ENCODE data around the gene TBX1.

The TBX1 gene

DNA sequence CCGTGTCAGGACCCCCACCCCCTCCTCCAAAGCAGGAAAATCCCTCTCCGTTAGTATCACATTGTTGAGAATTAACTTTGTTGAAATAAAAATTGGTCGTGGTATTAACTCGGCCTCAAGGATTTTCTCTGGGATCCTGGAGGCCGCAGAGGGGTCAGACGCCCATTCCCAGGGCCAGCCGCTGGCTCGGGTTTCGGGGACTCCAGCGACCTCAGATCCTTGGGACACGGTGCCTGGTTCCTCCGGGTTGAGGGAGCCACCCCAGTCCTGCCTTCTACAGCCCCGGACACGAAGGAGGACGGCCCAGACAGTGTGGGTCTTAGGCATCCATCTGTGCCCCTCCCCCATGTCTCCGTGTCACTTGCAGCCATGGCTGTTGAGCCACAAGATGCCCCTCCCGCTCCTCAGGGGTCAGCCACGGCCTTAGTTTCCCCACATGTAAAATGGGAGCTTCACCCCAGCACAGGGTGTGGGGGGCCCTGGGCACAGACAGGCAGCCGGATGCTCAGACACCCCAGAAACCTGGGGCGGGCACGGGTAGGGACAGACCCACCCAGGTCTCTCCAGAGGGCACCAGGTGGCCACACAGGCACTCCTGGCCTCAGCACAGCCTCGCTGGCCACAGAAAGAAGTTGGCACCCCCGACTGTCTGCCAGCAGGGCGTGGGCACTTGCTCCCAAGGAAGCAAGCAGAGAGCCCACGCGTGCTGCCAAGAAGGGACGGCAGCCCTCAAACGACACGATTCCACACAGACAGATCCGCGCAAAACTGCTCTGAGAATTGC, 21.7 kb upstream of the TBX1 start:
- no peak for FAIRE-seq

DNA sequence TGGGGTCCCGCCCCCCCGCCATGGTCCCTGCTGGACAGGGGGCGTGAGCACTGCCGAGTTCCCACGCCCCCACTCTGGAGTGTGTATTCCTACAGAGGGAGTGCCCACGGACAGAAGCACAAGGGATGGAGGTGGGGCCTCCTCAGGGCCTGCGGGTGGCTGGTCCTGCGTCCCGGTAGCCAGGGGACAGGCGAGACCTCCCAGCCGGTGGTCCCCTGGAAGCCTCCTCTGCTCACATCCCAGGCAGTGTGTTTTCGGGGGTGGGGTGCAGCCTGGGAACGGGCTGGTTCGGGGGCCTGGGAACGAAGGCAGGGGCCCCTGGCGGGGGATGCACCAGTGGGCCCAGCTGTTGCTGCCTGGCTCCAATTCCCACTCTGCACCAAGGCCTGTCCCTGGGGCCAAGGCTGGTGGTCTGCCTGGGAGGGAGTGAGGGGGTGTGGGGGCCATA, 21.1 kb upstream of the TBX1 start:
- no peak for FAIRE-seq

DNA sequence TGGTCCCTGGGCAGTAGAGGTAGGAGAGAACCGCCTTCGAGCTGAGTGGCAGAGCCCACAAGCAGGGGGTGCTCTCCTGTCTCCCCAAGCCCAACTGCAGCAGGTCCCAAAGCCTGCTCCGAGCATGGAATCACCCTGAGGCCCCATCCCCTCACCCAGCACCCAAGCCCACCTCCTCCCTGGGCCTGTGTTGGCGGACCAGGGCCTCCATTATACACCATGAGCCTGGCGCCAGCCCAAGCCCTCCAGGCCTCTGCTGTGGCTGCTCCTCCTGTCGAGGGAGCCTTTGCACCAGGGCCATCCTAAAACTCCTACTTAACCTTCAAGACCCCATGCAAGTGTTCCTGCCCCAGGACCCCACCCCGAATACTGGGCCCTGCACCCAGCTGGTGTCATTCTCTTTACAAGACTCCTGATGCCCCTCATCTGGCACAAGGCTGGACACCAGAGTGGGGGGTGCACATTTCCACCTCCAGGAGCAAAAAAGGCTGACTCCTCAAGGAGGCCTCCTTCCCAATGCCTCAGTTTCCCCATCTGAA, 20.6 kb upstream of the TBX1 start:
- FAIRE-seq, result no peak

DNA sequence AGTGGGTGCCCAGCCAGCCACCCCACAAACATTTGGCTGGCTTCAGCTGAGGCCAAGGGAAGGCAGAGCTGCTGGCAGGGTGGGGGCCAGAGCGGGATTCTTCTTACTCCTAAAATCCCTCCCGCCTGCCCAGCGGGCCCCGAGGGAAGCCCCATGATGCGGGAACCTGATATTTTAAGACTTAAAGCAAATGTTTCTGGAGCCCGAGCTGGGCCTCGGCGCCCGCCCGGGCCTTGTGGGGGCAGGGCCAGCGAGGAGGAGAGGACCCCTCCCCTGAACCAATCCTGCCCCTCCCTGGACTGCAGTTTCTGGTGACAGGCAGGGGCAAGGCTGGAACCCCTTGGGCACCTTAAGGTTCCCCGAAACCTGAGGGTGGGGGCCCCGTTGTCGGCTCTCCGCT, 20.0 kb upstream of the TBX1 start:
- FAIRE-seq, result no peak

DNA sequence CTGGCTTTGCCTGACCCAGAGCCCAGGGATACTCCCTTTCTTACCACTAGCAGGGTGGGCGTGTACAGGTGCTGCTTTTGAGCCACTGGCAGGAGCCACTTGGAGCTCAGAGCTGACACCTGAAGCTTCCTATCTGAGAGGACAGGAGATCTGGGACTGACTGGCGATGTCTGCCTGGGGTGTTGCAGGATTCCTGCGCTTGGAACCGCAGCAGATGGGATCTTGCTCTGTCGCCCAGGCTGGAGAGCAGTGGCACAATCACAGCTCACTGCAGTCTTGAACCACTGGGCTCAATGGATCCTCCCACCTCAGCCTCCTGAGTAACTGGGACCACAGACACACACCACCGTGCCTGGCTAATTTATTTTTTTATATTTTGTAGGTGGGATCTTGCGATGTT, 19.5 kb upstream of the TBX1 start:
- no peak for FAIRE-seq

DNA sequence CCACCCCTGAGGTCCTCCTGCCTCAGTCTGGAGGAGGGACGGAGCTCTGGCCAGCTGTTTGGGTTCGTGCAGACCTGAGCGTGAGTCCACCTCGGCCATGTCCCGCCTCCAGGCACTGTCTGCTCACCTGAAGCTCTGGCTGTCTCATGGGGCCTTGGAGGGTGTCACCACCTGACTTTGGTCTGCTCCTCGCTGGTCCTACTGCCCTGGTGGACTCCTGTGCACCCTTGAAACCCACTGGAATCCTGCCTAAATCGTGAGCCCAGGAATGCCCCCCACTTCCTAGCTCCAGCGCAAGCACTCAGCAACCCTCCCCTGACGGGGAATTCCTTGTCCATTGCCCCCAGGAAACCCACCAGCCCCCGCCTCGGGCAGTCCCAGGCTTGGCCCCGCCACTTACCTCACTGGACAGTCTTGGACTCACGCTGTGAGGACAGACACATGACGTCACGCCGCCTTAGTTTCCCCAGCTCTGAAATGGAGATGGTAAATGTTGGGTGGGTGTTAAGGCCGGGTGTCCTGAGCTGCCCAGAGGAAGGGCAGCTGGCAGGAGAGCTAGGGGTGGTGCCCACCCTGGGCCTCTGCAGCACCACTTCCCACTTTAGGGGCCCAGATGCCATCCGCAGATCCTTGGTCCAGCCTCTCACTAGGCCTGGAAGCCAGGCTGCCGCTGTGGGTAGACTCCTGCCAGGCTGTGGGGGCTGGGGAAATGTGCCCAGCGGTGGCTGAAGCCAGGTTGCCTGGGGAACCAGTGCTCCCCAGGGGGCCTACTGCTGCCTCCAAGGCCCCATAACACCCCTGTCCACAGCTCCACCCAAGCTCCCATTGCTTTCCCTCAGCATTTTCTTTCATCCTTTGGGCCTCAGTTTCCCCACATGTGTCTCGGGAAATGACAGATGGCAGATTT, 18.2 kb upstream of the TBX1 start:
- FAIRE-seq, result no peak

DNA sequence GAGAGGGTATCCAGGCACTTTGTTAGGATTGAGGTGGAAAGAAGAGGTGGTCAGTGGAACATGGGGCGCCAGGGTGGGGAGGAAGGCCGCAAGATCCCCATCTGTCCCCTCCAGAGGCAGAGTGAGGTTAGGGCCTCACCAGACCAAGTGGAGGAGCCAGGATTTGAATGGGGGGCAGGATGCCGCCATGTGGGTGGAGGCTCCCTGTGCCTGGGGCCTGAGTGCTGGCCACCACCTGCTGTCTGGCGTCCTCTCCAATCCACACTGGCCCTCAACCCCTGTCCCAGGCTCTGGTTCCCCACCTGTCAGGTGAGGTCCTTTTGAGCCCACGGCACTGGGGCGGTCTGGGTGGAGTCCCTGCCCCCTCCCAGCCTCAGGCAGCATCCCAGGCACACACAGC, 17.5 kb upstream of the TBX1 start:
- no peak for FAIRE-seq

DNA sequence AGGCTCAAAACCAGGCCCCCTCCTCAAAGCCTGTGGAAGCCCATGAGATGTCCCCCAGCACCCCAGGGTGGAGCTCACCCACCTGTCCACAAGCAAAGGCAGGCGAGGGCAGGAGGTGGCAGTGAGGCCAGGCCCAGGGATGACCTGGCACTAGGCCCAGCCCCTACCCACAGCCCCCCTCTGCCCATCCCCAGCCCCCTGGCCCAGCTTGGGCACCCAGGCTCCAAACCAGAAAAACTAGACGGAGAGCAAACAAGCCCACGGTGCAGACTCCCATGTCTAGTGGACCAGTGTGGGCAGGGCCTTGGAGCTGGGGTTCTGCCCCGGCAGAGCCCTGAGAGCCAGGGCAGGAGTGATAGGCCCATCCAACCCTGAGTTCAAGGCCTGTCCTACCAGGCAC, 16.9 kb upstream of the TBX1 start:
- FAIRE-seq, result no peak

DNA sequence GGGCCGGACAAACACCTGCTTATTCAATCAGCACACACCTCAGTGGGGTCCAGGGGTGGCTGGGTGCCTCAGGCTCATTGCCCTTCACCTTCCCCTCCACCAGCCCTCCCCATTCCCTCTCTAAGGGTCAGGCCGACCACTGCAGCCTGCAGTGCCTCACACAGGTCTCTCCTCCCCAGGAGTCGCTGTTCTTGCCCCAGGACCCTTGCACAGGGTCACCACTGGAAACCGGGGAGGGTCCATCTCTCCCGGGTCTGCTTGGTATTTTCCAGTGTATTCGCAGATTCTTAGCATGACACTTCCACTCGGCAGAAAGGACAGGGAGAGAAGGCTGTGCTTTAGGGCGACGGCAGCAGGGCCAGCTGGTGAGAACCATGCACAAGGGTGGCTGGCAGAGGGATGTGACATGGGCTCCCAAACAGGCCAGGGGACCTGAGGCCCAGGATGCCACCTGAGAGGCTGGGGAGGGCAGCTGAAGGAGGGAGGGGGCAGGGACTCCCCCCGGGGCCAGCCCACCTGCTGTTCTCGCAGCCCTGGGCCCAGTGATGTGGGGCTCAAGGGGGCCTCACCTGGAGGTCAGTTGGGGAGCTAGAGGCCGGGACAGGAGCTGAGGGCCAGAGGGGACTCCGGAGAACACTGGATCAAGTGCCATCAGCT, 16.1 kb upstream of the TBX1 start:
- no peak for FAIRE-seq

DNA sequence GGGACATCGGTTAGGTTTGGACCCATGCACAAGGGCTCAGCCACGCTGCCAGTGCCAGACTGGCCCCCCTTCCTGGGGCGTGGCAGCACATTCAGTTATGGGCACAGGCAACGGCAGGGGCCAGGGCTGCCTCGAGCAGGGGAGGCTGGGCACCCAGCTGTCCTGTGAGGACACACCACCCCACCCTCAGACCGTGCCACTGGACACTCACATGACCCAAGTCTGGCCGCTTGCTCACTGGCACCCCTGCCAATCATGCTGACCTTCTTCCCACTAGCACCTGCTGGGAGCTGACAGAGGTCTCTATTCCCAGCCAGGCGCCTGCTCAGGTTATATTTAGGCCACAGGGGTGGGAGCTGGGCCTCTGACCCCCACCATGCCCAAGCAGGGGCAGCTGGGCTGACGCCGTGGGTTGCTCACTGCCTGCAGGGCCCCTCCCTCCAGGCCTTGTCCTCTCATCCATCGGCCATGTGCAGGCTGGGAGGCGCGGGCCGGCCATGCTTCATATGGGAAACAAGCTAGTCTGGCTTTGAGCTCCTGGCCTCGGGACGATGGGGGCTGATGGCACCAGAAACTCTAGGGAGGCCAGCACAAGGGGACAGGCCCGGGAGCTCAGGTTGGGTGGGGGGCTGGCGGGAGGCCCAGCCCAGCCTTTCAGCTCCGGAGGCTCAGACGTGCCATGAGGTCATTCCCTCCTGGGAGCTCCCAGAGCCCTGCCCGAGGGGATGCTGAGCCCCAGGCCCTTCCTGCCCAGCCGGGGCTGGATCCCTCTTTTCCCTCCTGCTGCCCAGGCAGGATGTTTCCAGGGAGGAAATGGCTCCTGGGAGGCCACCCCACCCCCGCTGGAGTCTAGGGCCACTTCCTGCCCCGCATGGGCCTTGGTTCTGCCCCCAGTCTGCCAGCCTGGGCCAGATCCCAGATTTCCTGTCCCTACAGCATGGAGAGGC, 15.2 kb upstream of the TBX1 start:
- no peak for FAIRE-seq

DNA sequence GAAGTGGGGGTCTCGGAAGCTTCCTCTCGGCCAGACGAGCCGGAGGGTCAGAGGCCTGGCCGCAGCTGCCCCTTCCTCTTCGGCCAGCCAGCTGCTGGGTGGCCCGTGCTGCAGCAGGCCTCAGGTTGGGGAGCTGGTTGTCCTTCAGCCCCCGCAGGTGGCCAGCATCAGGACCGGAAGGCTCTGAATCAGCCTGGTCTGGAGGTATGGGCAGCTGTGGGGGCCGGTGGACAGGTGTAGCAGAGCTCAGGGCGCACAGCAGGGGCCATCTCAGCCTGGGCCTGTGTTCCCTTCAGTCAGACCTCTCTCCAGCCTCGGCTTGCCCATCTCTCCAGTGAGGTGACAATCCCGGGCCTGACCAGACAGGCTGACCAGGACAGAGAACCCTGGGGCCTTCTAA, 13.9 kb upstream of the TBX1 start:
- no peak for FAIRE-seq

DNA sequence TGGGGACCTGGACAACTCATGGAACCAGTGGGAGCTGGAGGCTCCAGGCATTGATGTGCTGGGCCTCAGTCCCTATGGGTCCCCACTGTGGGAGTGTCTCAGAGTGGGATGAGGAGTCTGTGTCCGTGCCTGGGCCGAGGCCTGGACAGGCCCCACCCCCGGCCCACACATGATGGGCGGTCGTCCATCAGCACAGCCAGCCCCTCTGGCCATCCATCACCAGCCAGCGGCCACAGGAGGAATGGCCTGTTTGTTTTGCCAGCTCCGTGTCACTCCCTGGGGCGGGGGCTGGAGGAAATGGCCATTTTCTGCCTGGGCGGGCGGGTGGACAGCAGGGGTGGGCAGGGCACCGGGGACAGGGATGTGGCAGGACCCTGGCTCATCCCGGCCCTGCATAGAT, 13.0 kb upstream of the TBX1 start:
- FAIRE-seq, result no peak

DNA sequence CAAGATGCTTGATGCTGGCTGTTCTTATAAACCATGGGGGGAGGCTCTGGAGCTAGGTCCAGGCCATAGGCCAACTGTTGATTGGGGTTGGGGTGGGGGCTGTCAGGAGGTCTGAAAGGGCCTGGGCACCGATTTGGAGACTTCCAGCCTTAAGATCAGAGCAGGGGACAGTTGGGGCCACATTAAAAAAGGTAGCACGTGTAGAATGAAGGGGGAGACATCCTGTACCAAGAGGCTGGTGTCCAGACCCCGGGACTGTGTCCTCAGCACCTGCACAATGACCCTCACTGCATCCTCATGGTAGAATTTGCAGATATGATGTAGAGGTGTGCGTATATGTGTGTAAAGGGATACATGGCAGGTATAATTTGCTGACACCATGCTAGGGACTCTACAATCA, 12.4 kb upstream of the TBX1 start:
- FAIRE-seq, result no peak

DNA sequence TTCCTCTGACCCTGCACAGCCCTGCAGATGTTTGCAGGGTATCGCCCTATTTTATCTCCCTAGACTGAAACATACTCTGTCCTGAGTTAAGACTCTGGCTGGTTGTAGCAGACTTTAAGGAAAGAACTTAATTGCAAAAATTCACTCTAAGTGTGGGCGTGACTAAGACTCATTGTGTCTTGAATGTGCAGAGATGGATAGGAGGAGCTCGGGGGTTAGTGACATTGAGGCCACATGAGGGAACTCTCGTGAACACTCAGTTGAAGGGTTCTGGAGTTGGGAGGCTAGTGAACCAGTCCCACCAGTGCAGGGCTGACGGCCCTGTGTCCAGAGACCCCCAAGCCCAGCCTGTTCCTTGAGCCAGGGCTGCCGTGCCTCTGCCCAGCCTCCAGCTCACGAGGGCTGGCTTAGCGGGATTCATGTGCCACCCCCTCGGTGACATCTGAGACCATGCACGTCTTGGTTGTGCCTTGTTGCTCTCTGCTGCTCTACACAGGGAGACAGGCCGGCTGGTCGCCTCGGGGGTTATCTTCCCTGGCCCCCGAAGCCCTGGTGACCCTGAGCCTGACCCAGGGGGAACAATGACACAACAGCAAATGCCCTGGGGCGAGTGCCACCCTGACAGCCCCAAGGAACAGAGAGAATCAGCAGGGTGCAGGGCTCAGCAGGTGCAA, 11.4 kb upstream of the TBX1 start:
- no peak for FAIRE-seq

DNA sequence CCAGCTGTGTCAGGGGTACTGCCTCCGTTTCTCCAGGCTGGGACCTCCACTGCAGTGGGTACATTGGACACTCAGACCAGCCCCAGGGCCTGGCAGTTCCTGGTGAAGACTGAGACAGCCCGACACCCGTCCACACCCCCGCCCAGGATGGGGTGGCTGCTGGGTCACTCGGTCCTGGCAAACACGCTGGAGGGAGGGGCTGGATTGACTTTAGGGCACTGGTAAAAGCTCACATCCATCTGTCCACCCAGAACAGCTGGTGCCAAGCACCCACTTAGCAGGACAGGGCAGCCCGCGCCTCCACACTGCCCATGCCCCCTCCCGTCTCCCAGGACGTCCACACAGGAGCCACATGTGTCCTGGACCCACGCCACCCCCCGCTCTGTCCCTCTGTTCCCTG, 10.7 kb upstream of the TBX1 start:
- no peak for FAIRE-seq

DNA sequence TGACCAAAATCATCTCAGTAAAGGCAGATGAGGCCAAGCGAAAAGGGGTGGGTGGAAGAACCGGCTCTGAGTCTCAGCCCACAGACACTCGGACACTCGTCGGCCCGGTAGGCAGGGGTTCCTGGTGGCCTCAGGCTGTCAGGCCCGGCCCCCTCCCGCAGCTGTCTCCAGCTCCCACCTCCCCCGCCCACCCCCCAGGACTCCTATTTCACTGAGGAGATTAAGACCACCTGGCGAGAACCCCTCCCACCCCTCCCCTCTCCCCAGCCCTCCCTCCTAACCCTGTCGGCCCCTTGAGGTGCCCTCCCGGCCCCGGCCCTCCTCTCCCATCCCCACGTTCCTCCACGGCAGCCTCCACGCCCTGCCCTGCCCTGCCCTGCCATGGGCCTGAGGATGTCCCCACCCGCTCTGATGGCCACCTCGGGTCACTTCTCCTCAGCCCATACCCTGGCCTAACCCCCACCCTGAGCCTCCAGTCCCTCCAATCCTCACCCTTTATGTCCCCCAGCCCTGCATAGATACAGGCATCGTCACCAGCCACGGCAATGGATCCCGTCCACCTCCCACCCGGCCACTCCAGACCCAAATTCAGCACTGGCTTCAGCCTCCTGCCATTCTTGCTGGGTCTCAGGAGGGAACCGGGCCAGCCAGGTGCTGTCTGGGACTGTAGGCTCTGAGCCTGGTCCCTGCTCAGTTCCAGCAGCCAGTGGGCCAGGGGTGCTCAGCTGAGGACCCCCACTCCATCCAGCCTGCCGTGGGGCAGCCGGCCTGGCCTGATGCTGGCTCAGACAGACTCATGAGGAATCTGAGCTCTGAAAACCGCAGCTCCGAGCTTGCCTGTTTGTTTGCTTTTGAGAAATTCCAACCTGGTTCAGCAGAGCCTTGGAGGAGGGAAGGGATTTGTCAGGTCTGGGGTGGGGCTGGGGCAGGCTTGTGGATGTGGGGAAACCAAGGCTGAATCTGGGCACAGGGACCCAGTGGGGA, 9.8 kb upstream of the TBX1 start:
- FAIRE-seq, result no peak

DNA sequence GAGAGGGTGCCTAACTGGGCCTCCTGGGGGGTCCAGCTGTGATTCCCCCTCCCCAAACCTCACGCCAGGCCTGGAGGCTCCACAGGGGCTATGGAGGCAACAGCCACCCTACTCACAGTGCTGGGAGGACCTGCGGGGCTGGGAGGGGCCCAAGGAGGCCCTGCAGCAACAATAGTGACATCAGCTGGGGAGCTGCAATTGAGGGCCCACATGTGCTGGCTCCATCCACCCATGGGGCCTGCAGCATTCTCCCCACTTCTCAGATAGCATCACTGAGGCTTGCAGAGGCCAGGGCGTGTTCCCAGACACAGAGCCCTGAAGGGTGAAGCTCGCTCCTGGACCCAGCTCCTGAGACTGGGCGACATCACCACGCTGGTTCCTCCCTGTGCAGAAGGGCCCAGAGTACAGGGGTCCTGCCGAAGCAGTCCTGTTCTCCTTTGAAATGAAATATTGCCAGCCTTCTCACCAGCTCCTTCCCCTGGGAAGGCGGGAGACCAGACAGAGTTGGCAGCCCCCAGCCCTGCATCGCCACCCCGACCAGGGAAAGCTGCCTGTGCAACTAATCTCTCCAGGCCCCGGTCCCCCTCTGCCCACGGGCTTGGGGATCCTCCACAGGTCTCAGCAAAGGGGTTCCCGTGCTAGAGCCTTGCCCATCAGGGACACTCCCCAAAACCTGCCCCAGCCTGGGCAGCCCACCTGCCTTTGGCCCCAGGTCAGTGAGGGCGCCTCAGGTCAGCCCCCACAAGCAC, 8.9 kb upstream of the TBX1 start:
- no peak for FAIRE-seq

DNA sequence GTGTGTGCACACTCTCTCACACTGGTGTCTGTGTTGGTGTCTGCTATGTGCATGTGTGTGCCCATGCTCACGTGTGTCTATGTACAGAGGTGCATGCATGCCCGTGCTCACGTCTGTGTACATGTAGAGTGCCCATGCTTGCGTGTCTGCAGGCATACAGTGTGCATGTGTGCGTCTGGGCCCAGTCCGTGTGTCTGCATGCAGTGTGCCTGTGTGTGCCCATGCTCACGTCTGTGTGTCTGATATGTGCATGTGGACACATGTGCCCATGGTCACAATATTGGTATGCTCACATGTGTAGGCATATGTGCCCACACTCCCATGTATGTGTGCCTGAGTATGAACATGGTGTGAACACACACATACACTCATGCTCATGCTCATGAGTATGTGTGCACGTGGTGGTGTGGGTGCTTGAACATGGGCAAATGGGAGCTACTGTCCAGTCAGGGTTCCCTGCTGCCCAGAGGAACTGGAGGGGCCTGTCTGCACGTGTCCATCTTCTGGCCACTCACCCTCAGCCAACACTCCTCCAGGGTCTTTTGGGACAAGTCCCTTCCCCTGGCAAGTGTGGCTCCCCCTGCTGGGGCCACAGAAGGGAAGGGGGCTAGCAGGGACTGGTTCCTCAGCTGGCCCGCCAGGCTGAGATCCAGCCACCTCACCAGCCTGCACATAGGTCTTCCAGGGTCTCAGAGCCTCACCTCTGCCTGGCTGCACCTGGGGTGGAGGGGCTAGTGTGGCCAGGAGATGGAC, 7.3 kb upstream of the TBX1 start:
- no peak for FAIRE-seq
